HG03196 (cell line): ENCODE measurements around the gene TMCC1.

Experiments
- ATAC-seq: cut with Tn5 transposase; IDR thresholded peaks from one replicate; pipeline ENCODE4 v1.9.1; 2021; ENCODE audit not compliant: unreplicated experiment

The TMCC1 gene

GRCh38 chr3:129602730-129603560, 290.6 kb downstream of the TMCC1 start:
- ATAC-seq: no peak

- no peak for ATAC-seq
Measured at GRCh38 chr3:129602309-129602708, 291.2 kb downstream of the TMCC1 start.

DNA sequence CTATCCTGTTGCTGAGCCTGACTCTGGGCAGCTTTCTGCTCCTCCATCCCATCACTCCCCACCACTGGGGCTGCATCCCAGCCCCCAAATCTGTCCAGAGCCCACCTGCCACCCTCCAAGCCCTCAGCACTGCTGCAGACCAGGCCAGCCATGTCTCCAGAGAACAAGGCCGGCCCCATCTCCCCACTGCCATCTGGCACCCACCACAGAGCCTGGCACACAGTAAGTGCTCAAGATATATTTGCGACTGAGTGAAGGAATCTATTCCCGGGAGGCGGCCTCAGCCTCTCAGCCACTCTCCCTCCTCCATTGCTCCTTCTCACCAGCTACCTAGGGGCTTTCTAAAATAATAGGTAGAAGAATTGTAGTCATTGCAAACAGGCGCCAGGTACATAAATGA, 291.8 kb downstream of the TMCC1 start:
- ATAC-seq: no peak

- no peak for ATAC-seq
Measured at GRCh38 chr3:129600348-129600747, 293.2 kb downstream of the TMCC1 start.

- no peak for ATAC-seq
Measured at GRCh38 chr3:129599607-129600006, 293.9 kb downstream of the TMCC1 start.

DNA sequence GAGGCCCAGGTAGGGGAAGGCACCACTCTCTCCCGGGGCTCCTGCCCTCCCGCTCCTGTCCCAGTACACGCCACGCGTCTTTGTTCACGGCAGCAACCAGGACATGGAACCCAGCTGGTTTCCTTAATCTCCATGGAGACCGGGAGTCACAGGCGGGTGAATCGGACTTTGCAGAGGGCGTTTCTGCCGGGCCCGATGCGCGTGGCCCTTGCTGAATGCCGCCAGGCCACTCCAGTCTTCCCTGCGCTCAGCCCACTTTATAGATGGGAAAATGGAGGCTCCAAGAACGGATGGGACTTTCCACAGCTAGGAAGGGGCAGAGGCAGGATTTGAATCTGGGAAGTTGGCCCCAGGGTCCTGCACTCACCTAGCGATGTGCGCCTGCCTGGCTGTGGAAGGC, 294.4 kb downstream of the TMCC1 start:
- no peak for ATAC-seq

DNA sequence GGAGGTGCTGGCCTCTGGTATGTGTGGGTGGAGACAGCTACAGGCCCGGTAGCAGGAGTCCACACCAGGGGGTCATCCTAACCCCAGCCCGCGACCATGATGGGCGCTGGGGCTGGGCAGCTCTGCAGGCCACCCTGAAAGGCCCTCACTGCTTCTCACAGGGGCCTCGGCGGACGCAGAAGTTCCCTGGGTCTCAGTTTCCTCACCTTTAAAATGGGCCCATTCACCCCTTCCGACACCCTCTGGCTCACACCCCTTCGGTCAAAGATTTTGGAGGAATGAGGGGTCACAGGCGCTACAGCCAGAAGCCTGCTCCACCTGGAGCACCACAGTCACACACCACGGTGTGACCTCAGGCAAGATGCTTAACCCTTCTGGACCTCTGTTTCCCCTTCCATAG, 295.0 kb downstream of the TMCC1 start:
- no peak for ATAC-seq

DNA sequence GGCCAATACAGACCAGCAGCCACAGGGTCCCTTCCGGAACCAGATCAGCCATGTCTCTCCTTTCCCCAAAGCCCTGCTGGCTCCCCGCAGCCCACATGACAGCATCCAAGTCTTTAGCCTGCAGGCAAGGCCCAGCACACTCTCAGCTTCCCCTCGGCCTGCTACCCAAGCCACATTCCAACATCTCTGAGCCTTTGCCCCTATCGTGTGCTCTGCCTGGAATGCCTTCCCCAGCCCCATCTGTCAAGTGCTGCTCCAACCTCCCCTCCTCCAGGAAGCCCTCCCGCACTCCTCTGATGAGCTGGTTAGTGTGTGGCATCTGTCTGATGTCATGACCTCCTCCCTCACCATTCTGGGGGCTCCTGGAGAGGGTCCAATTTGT, 295.5 kb downstream of the TMCC1 start:
- no peak for ATAC-seq
